ENCODE measurements around the gene EGFL7.

- TF ChIP-seq, protein P1, sequence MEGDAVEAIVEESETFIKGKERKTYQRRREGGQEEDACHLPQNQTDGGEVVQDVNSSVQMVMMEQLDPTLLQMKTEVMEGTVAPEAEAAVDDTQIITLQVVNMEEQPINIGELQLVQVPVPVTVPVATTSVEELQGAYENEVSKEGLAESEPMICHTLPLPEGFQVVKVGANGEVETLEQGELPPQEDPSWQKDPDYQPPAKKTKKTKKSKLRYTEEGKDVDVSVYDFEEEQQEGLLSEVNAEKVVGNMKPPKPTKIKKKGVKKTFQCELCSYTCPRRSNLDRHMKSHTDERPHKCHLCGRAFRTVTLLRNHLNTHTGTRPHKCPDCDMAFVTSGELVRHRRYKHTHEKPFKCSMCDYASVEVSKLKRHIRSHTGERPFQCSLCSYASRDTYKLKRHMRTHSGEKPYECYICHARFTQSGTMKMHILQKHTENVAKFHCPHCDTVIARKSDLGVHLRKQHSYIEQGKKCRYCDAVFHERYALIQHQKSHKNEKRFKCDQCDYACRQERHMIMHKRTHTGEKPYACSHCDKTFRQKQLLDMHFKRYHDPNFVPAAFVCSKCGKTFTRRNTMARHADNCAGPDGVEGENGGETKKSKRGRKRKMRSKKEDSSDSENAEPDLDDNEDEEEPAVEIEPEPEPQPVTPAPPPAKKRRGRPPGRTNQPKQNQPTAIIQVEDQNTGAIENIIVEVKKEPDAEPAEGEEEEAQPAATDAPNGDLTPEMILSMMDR (IDR thresholded peaks at IDR 0.05) = no peak
- no peak for TF ChIP-seq POLR2A (IDR thresholded peaks at IDR 0.05)
Measured at GRCh38 chr9:136658849-136659535, 3.7 kb upstream of the EGFL7 start.

Measured in uterus (tissue), 2 donors.